ENCODE measurements around the gene LHX8.

LHX8 gene

DNA sequence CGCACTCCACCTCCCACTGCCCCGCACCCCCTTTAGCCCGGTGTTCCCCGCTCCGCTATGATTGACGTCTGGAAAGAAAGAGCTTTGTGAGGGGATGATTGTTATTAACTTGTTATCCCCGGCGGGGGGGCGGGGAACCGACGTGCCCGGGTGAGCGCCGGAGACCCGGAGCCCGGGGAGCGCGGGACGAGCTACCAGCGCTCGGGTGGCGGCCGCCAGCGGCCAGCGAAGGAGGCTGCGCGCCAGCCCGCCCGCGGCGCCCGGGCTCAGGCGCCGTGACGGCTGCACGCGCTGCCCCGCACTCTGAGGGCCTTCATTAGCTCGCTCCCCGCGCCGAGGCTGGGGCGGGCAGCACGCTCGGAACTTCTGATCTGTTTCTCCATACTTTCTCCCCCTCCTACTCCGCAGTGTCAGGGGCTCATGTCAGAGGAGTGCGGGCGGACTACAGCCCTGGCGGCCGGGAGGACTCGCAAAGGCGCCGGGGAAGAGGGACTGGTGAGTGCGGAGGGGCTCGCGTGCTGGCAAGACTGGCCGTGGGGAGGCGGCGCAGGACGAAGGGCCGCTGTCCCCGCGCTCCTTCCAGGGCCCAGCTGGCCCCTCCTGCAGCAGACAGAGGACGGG lies 2.1 kb downstream of the LHX8 start:
- TF ChIP-seq, protein P1, sequence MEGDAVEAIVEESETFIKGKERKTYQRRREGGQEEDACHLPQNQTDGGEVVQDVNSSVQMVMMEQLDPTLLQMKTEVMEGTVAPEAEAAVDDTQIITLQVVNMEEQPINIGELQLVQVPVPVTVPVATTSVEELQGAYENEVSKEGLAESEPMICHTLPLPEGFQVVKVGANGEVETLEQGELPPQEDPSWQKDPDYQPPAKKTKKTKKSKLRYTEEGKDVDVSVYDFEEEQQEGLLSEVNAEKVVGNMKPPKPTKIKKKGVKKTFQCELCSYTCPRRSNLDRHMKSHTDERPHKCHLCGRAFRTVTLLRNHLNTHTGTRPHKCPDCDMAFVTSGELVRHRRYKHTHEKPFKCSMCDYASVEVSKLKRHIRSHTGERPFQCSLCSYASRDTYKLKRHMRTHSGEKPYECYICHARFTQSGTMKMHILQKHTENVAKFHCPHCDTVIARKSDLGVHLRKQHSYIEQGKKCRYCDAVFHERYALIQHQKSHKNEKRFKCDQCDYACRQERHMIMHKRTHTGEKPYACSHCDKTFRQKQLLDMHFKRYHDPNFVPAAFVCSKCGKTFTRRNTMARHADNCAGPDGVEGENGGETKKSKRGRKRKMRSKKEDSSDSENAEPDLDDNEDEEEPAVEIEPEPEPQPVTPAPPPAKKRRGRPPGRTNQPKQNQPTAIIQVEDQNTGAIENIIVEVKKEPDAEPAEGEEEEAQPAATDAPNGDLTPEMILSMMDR (IDR thresholded peaks at IDR 0.05) = no peak
- no peaks in the 10 kb centered on the region for H3K36me3 Mint-ChIP-seq (ENCODE audit: low read depth)
- H3K9me3 Mint-ChIP-seq = no peaks in the 10 kb centered on the region
- H3K4me1 Mint-ChIP-seq = peaks cover 40% of the 10 kb centered on the region
- H3K27me3 Mint-ChIP-seq (ENCODE audit: low read depth, poor library complexity) = peaks cover 100% of the 10 kb centered on the region
- H3K27ac Mint-ChIP-seq = no peak overlapping the region
- DNase-seq = peak; percentile 64
- H3K4me3 Mint-ChIP-seq = peak overlapping the region; percentile 71

DNA sequence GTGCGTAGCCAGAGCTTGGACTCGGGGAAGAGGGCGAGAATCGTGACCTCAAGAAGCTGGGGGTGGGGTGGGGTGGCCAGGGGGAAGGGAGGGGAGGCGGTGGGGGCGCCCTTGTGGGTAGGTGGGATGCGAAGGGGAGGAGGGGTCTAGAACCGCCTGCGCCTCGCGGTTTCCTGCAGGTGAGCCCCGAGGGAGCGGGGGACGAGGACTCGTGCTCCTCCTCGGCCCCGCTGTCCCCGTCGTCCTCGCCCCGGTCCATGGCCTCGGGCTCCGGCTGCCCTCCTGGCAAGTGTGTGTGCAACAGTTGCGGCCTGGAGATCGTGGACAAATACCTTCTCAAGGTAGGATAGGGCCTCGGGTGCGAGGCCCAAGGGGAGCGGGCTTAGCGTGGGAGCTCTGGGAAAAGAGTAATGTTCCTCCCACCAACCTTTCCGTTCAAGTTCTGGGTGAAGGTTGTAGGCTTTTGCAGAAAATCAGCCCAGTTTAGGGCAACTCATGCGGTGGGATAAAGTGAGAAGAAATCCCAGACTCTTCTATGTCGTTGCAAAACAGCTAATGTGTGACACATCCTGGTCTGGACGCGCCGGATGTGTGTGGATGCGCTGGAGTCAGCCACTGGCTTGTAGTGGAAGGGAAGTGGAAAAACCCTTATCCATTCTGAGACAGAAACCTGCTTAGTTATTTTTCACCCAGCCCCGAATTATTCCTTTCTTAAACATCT lies 2.9 kb downstream of the LHX8 start:
- H3K4me3 Mint-ChIP-seq = peak overlapping the region; percentile 47
- H3K36me3 Mint-ChIP-seq (ENCODE audit: low read depth) = no peaks in the 10 kb centered on the region
- TF ChIP-seq, protein P1 (IDR thresholded peaks at IDR 0.05) = no peak
- peaks cover 98% of the 10 kb centered on the region for H3K27me3 Mint-ChIP-seq (ENCODE audit: low read depth, poor library complexity)
- H3K9me3 Mint-ChIP-seq = no peaks in the 10 kb centered on the region
- no peak overlapping the region for H3K27ac Mint-ChIP-seq
- no peak for DNase-seq
- peaks cover 35% of the 10 kb centered on the region for H3K4me1 Mint-ChIP-seq

DNA sequence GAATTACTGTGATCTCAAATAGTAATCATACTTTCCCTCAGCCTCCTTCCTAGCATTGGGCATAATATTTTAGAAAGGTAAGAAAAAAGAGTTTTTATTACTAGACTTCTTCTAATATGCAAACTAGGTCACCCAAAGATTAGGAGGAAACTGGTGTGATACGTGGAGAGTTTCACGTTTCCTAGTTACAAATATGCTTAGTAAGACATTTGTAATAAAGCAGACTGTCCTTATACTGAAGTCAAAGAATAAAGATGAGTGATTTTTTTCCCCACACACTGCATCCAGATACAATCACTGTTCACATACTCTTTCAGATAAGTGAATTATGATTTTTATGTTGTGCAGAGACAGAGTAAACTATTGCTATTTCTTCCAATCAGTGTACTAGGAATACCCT lies 17.9 kb downstream of the LHX8 start:
- Mint-ChIP-seq H3K4me1 (no peaks in the 10 kb centered on the region), H3K27me3 (ENCODE audit: low read depth, poor library complexity) (peaks cover 32% of the 10 kb centered on the region), H3K4me3 (no peak overlapping the region), H3K9me3 (no peaks in the 10 kb centered on the region), H3K36me3 (ENCODE audit: low read depth) (no peaks in the 10 kb centered on the region), H3K27ac (no peak overlapping the region)
- DNase-seq = no peak
- TF ChIP-seq, protein P1 (IDR thresholded peaks at IDR 0.05) = no peak

DNA sequence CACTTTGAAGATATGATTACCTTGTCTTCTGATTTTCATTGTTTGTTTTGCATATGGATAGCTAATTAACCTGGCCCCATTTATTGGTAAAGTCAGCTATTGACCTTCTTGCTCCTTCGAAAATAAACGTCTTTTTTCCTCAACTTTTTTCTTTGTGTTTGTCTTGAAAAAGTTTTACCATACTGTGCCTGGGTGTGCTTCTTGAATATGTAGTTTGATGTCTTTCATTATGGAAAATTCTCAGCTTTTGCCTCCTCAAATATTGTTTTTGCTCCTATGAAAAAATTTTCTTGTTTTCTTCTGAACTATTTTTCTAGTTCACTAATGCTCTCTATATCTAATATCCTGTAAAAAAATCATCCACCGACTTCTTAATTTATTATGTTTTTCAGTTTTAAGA lies 25.0 kb downstream of the LHX8 start:
- DNase-seq = no peak
- H3K36me3 Mint-ChIP-seq (ENCODE audit: low read depth) = no peaks in the 10 kb centered on the region
- no peaks in the 10 kb centered on the region for H3K4me1 Mint-ChIP-seq
- no peak overlapping the region for H3K4me3 Mint-ChIP-seq
- TF ChIP-seq, protein P1 (IDR thresholded peaks at IDR 0.05) = no peak
- peaks cover 2% of the 10 kb centered on the region for H3K27me3 Mint-ChIP-seq (ENCODE audit: low read depth, poor library complexity)
- H3K9me3 Mint-ChIP-seq = peaks cover 11% of the 10 kb centered on the region
- no peak overlapping the region for H3K27ac Mint-ChIP-seq

DNA sequence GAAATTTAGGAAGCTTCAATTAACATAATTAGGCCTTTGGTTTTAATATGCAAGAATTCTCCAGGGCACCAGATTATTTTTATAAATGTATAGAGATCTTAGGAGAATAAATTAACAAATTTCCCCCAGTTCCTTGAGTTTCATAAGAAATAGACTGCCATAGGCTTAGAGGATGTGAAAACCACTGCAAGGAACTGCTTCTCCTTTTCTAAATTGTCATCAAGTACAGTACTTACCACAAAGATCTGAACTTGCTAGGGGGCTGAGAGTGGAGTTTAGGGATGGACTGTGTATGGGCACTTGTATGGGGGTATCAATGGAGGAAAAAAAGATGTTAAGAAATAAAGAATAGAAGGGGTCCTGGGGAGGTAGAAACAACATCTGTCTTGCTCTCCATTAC lies 31.1 kb downstream of the LHX8 start:
- Mint-ChIP-seq H3K4me3 (no peak overlapping the region), H3K27ac (no peak overlapping the region), H3K4me1 (no peaks in the 10 kb centered on the region), H3K9me3 (no peaks in the 10 kb centered on the region), H3K27me3 (ENCODE audit: low read depth, poor library complexity) (peaks cover 2% of the 10 kb centered on the region), H3K36me3 (ENCODE audit: low read depth) (no peaks in the 10 kb centered on the region)
- TF ChIP-seq, protein P1 (IDR thresholded peaks at IDR 0.05) = no peak
- no peak for DNase-seq

DNA sequence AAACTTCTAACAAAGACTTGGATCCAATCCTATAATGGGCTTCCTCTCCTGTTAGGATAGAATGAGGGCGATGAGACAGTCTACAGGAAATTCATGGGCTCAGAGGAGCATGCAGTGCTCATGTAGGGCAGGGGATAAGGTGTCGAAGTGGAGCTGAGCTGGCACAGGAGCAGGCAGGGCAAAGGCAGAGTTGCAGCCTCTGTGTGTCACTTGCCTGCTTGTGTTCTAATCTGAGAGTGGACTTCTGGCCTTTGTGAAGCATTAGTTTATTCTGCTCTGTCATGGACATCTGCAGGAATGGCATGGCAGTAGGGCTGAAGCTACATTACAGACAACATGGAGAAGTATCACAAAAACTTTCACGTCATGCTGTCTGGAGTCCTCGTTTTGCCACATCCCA lies 32.6 kb downstream of the LHX8 start:
- no peaks in the 10 kb centered on the region for H3K9me3 Mint-ChIP-seq

More for the DNA sequence above, 32.6 kb downstream of the LHX8 start:
- H3K27ac Mint-ChIP-seq = no peak overlapping the region
- DNase-seq = no peak
- H3K4me1 Mint-ChIP-seq = no peaks in the 10 kb centered on the region
- peaks cover 2% of the 10 kb centered on the region for H3K27me3 Mint-ChIP-seq (ENCODE audit: low read depth, poor library complexity)
- no peaks in the 10 kb centered on the region for H3K36me3 Mint-ChIP-seq (ENCODE audit: low read depth)
- TF ChIP-seq, protein P1 (IDR thresholded peaks at IDR 0.05) = no peak
- no peak overlapping the region for H3K4me3 Mint-ChIP-seq
